K562 (cell line): ENCODE data around the gene FIZ1. TPM values are rescaled to one million over a fixed set of nuclear protein-coding genes. Genes with fewer than 3 reads are reported as not detected.

Experiments used
- BHLHE40 ChIP-seq: IDR thresholded peaks from 2 replicates; pipeline ENCODE4 v1.6.1; 2011; ENCODE audit warnings: low read length, improper control_type of control experiment
- BRF2 ChIP-seq: IDR thresholded peaks from 3 replicates; pipeline ENCODE4 v1.6.1; 2011; ENCODE audit warnings: borderline replicate concordance, mild to moderate bottlenecking; ENCODE audit not compliant: insufficient read length, insufficient read depth
- CBX3 ChIP-seq, 2 experiments: IDR thresholded peaks; 1 replicate in 1 of 2; 2 replicates in 1 of 2; pipeline ENCODE4 v1.6.1; 2012; ENCODE audit warnings: inconsistent platforms in 2 of 2, low read length in 2 of 2, borderline replicate concordance in 1 of 2, control low read depth in 1 of 2
- CSDE1 ChIP-seq, 2 experiments: fragments of 450-650 bp; IDR thresholded peaks; 2 replicates each; pipeline ENCODE4 v1.6.1; 2016; ENCODE audit warnings: mild to moderate bottlenecking in 1 of 2
- ELF1 ChIP-seq: fragments of 200-800 bp; sonication (Bioruptor generic); IDR thresholded peaks from 2 replicates; pipeline ENCODE4 v1.6.1; 2016; ENCODE audit warnings: missing genetic modification characterization, missing compliant biosample characterization
- ESRRA ChIP-seq: fragments of 450-650 bp; IDR thresholded peaks from 2 replicates; pipeline ENCODE4 v1.6.1; 2014; ENCODE audit warnings: low read depth, mild to moderate bottlenecking, moderate library complexity, borderline replicate concordance
- FOS ChIP-seq: IDR thresholded peaks from 3 replicates; pipeline ENCODE4 v1.6.1; 2011; ENCODE audit not compliant: insufficient read length; ENCODE audit errors: extremely low read depth
- IFI16 ChIP-seq: fragments of 250-450 bp; sonication (Bioruptor Pico); IDR thresholded peaks from 2 replicates; pipeline ENCODE4 v2.1.2; 2022; ENCODE audit warnings: mild to moderate bottlenecking, inconsistent platforms
- RBM22 ChIP-seq: fragments of 200-400 bp; formaldehyde crosslinking; IDR thresholded peaks from 2 replicates; pipeline ENCODE4 v1.6.1; 2018; ENCODE audit warnings: low read length, low read depth; ENCODE audit not compliant: poor library complexity, severe bottlenecking
- SIX5 ChIP-seq, 2 experiments: IDR thresholded peaks; 2 replicates each; pipeline ENCODE4 v1.6.1; 2011; ENCODE audit warnings: low read length in 2 of 2, borderline replicate concordance in 1 of 2, low read depth in 1 of 2, mild to moderate bottlenecking in 1 of 2, moderate library complexity in 1 of 2; ENCODE audit not compliant: insufficient read depth in 1 of 2
- SMAD4 ChIP-seq: fragments of 250-450 bp; sonication (Bioruptor Pico); conservative IDR thresholded peaks from 2 replicates; pipeline ENCODE4 v1.8.0; 2021; ENCODE audit warnings: inconsistent platforms, mild to moderate bottlenecking, moderate library complexity
- SMARCC2 ChIP-seq: fragments of 450-650 bp; IDR thresholded peaks from 2 replicates; pipeline ENCODE4 v1.6.1; 2017; ENCODE audit warnings: antibody characterized with exemption, moderate library complexity, mild to moderate bottlenecking, low read depth
- SRSF9 ChIP-seq: fragments of 200-400 bp; formaldehyde crosslinking; IDR thresholded peaks from 2 replicates; pipeline ENCODE4 v1.6.1; 2017; ENCODE audit warnings: low read depth, low read length, borderline replicate concordance
- TFAP4 ChIP-seq: sonication (generic); formaldehyde crosslinking; IDR thresholded peaks from 2 replicates; pipeline ENCODE4 v1.8.0; 2022; ENCODE audit warnings: missing genetic modification reagents, mild to moderate bottlenecking, moderate library complexity, borderline replicate concordance
- ZBTB17 ChIP-seq: fragments of 450-650 bp; formaldehyde crosslinking; IDR thresholded peaks from 2 replicates; pipeline ENCODE4 v1.4.0; 2020; ENCODE audit warnings: mild to moderate bottlenecking
- ZBTB33 ChIP-seq: sonication (generic); formaldehyde crosslinking; IDR thresholded peaks from 2 replicates; pipeline ENCODE4 v1.8.1; 2023; ENCODE audit warnings: mild to moderate bottlenecking, missing genetic modification reagents
- polyA plus RNA-seq, 8 experiments: library from polyadenylated mRNA; depleted of rRNA in 4 of 8; stranded (reverse) in 5 of 8; unstranded in 3 of 8; fragments of >200 nt; fragmentation: Nextera tagmentation in 2 of 8; fragmentation: Illumina TruSeq in 1 of 8; extraction: Ambion mirVana in 2 of 8; extraction: Trizol in 1 of 8; gene quantifications; 2 replicates each; pipeline versions ENCODE4 v1.2.1 to v1.2.3, GENCODE V29; 2011 to 2014; ENCODE audit warnings: inconsistent platforms in 1 of 8, missing spikeins in 1 of 8
- total RNA-seq, 7 experiments: library from RNA; depleted of rRNA in 6 of 7; stranded (reverse); fragments of >200 nt in 6 of 7; fragmentation: Illumina TruSeq in 2 of 7; extraction: Trizol in 2 of 7; gene quantifications; 2 replicates each; pipeline versions ENCODE4 v1.2.1 to v1.2.3, GENCODE V29; 2011 to 2021; ENCODE audit warnings: low replicate concordance in 1 of 7

FIZ1 gene
- total and polyA plus RNA-seq, 9 of the 15 experiments (the other 6 are each of a cell fraction or from before 2014, with no cell fraction given): 0.79 to 17.5 (median 5.5) TPM

- TF ChIP-seq CBX3 (IDR thresholded peaks at IDR 0.05; ENCODE audit: borderline replicate concordance in 1 of 2, low read length in 2 of 2) (0 out of 3 replicates have a peak, but pooled peaks of 1 of the 2 experiments have one; percentile 41), SMARCC2 (no peak), ZBTB33 (no peak), SIX5 (IDR thresholded peaks at IDR 0.05; ENCODE audit: borderline replicate concordance in 1 of 2, insufficient read depth in 1 of 2, low read depth in 1 of 2, low read length in 2 of 2) (peak; percentile 39; a peak in 3 of 4 replicates), ZBTB17 (CRISPR knock-in tag) (peak; percentile 32; the same call in 1 of the 2 replicates), BHLHE40 (peak; percentile 39; the same call in 1 of the 2 replicates), IFI16 (CRISPR knock-in tag) (no peak), SMAD4 (CRISPR knock-in tag) (peak; percentile 60; the same call in 1 of the 2 replicates), TFAP4 (CRISPR knock-in tag) (peak; percentile 41; the same call in 1 of the 2 replicates), CSDE1 (IDR thresholded peaks at IDR 0.05) (no peak), BRF2 (no peak), RBM22 (peak; percentile 88), SRSF9 (no peak), FOS (no peak), ELF1 (tag) (peak; percentile 56), ESRRA (peak; percentile 45; the same call in 1 of the 2 replicates)
These were observed 43.9 kb upstream of the FIZ1 start, which contains the start of gene ZNF581 (continued) for GRCh38 chr19:55643003-55643886.
